PC-3 (cell line): ENCODE data around the gene C18orf32.

ENCODE experiments used
- CTCF ChIP-seq: fragments of 300-600 bp; sonication (generic); conservative IDR thresholded peaks from 2 replicates; pipeline ENCODE4 v1.5.1; 2017; ENCODE audit warnings: antibody characterized with exemption, low read depth, mild to moderate bottlenecking, low read length
- EZH2 ChIP-seq: fragments of 300-600 bp; sonication (generic); IDR thresholded peaks from one replicate; pipeline ENCODE4 v1.6.1; 2017; ENCODE audit warnings: antibody characterized with exemption, mild to moderate bottlenecking, low read length; ENCODE audit not compliant: unreplicated experiment

GRCh38 chr18:49441338-49441938 lies 45.6 kb downstream of the C18orf32 start:
- TF ChIP-seq CTCF (no peak), EZH2 (no peak)
